Neural cell (in vitro differentiated cells): ENCODE results near the gene SLC32A1.
A peak's percentile ranks its signal among the peaks of the same experiment; 100 is the strongest.

Source experiments
- EP300 ChIP-seq: fragments of 450-650 bp; conservative IDR thresholded peaks from 2 replicates; pipeline ENCODE4 v1.6.1; 2014; ENCODE audit warnings: antibody characterized with exemption, mild to moderate bottlenecking, moderate library complexity; ENCODE audit not compliant: poor library complexity, severe bottlenecking
- EZH2 ChIP-seq: fragments of 200-600, 300-800 bp; shearing (Covaris generic), sonication (generic); IDR thresholded peaks from 2 replicates; pipeline ENCODE4 v1.6.1; 2014; ENCODE audit warnings: antibody characterized with exemption, low read length, borderline replicate concordance, mild to moderate bottlenecking; ENCODE audit not compliant: insufficient read depth, poor library complexity, severe bottlenecking
- MXI1 ChIP-seq: fragments of 450-650 bp; conservative IDR thresholded peaks from 2 replicates; pipeline ENCODE4 v1.6.1; 2014; ENCODE audit warnings: antibody characterized with exemption, mild to moderate bottlenecking; ENCODE audit not compliant: poor library complexity, severe bottlenecking
- POLR2AphosphoS5 ChIP-seq: IDR thresholded peaks from 2 replicates; pipeline ENCODE4 v1.6.1; 2012
- RAD21 ChIP-seq: fragments of 450-650 bp; conservative IDR thresholded peaks from 2 replicates; pipeline ENCODE4 v1.6.1; 2014; ENCODE audit warnings: antibody characterized with exemption, mild to moderate bottlenecking, moderate library complexity
- SMC3 ChIP-seq: fragments of 450-650 bp; conservative IDR thresholded peaks from 2 replicates; pipeline ENCODE4 v1.6.1; 2014; ENCODE audit warnings: antibody characterized with exemption, mild to moderate bottlenecking, moderate library complexity; ENCODE audit not compliant: poor library complexity
- TAF1 ChIP-seq: IDR thresholded peaks from 2 replicates; pipeline ENCODE4 v1.6.1; 2012; ENCODE audit warnings: low read depth
- TF ChIP-seq, protein P1 (sequence below): fragments of 450-650 bp; IDR thresholded peaks from 2 replicates; pipeline ENCODE4 v1.5.1; 2014; ENCODE audit warnings: antibody characterized with exemption, mild to moderate bottlenecking, moderate library complexity; ENCODE audit not compliant: poor library complexity, severe bottlenecking
- TF ChIP-seq, protein P2 (sequence below): IDR thresholded peaks from 2 replicates; pipeline ENCODE4 v1.6.1; 2012; ENCODE audit warnings: borderline replicate concordance

DNA sequence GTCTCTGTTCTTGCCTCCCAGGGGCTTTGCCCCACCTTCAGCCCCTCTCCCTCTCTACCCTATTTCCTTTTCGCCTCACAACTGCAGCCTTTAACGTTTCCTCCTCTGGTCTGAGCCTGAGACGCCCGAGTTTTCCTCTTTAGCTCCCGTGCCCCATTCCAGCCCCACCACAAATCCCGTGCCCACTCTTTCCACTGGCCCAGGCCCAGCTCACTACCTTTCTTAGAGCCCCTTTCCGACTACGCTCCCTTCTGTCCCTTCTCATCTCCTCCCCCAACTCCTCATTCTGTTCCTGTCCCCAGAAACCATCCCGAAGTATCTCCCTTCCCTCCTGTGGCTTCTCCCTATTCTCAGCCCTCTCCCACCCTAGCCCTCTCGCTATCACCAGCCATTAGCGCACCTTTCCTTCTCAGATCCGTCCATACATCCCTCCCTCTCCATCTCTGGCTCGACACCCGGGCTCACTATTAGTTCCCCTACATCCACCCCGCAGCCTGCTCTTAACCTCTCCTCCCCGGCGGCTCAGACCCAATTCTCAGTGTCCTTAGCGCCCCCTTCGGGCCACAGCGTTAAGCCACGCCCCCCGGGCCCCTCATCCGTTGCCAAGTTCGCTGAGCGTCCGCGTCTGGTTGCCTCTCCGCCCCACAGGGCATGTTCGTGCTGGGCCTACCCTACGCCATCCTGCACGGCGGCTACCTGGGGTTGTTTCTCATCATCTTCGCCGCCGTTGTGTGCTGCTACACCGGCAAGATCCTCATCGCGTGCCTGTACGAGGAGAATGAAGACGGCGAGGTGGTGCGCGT lies 2.7 kb downstream of the SLC32A1 start:
- TF ChIP-seq, protein P1, sequence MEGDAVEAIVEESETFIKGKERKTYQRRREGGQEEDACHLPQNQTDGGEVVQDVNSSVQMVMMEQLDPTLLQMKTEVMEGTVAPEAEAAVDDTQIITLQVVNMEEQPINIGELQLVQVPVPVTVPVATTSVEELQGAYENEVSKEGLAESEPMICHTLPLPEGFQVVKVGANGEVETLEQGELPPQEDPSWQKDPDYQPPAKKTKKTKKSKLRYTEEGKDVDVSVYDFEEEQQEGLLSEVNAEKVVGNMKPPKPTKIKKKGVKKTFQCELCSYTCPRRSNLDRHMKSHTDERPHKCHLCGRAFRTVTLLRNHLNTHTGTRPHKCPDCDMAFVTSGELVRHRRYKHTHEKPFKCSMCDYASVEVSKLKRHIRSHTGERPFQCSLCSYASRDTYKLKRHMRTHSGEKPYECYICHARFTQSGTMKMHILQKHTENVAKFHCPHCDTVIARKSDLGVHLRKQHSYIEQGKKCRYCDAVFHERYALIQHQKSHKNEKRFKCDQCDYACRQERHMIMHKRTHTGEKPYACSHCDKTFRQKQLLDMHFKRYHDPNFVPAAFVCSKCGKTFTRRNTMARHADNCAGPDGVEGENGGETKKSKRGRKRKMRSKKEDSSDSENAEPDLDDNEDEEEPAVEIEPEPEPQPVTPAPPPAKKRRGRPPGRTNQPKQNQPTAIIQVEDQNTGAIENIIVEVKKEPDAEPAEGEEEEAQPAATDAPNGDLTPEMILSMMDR = peak; percentile 91
- TF ChIP-seq EZH2 = no peak
- no peak for TF ChIP-seq EP300
- TF ChIP-seq SMC3 = peak; percentile 89
- peak; percentile 54 for TF ChIP-seq POLR2AphosphoS5
- peak; percentile 82 for TF ChIP-seq RAD21
- TF ChIP-seq, protein P2, sequence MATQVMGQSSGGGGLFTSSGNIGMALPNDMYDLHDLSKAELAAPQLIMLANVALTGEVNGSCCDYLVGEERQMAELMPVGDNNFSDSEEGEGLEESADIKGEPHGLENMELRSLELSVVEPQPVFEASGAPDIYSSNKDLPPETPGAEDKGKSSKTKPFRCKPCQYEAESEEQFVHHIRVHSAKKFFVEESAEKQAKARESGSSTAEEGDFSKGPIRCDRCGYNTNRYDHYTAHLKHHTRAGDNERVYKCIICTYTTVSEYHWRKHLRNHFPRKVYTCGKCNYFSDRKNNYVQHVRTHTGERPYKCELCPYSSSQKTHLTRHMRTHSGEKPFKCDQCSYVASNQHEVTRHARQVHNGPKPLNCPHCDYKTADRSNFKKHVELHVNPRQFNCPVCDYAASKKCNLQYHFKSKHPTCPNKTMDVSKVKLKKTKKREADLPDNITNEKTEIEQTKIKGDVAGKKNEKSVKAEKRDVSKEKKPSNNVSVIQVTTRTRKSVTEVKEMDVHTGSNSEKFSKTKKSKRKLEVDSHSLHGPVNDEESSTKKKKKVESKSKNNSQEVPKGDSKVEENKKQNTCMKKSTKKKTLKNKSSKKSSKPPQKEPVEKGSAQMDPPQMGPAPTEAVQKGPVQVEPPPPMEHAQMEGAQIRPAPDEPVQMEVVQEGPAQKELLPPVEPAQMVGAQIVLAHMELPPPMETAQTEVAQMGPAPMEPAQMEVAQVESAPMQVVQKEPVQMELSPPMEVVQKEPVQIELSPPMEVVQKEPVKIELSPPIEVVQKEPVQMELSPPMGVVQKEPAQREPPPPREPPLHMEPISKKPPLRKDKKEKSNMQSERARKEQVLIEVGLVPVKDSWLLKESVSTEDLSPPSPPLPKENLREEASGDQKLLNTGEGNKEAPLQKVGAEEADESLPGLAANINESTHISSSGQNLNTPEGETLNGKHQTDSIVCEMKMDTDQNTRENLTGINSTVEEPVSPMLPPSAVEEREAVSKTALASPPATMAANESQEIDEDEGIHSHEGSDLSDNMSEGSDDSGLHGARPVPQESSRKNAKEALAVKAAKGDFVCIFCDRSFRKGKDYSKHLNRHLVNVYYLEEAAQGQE = no peak
- TF ChIP-seq MXI1 = peak; percentile 57
- no peak for TF ChIP-seq TAF1
